GM21360 (cell line): ENCODE measurements around the gene MSRB3.

Experiments used
- ATAC-seq: cut with Tn5 transposase; IDR thresholded peaks from one replicate; pipeline ENCODE4 v1.9.1; 2021; ENCODE audit warnings: mild to moderate bottlenecking, moderate library complexity; ENCODE audit not compliant: unreplicated experiment

The MSRB3 gene

GRCh38 chr12:65492998-65493912 is 214.8 kb downstream of the MSRB3 start:
- ATAC-seq: no peak

GRCh38 chr12:65493913-65494245 is 215.4 kb downstream of the MSRB3 start:
- no peak for ATAC-seq

GRCh38 chr12:65494537-65494936 is 216.1 kb downstream of the MSRB3 start:
- ATAC-seq: no peak

GRCh38 chr12:65495233-65495632 is 216.8 kb downstream of the MSRB3 start:
- no peak for ATAC-seq

GRCh38 chr12:65496617-65497016 is 218.1 kb downstream of the MSRB3 start:
- ATAC-seq: no peak

- no peak for ATAC-seq
Observed at GRCh38 chr12:65497660-65498059, 219.2 kb downstream of the MSRB3 start.

GRCh38 chr12:65499167-65499566 is 220.7 kb downstream of the MSRB3 start:
- ATAC-seq: no peak

GRCh38 chr12:65500091-65500900 is 221.8 kb downstream of the MSRB3 start:
- no peak for ATAC-seq

GRCh38 chr12:65501093-65501621 is 222.7 kb downstream of the MSRB3 start:
- ATAC-seq: no peak

GRCh38 chr12:65501935-65502334 is 223.5 kb downstream of the MSRB3 start:
- no peak for ATAC-seq

GRCh38 chr12:65504417-65504816 is 225.9 kb downstream of the MSRB3 start:
- ATAC-seq: no peak

- no peak for ATAC-seq
Observed at GRCh38 chr12:65505386-65506121, 227.1 kb downstream of the MSRB3 start.

GRCh38 chr12:65508276-65509035 is 230.0 kb downstream of the MSRB3 start:
- no peak for ATAC-seq

- ATAC-seq: no peak
Observed at GRCh38 chr12:65510007-65510406, 231.5 kb downstream of the MSRB3 start.

- no peak for ATAC-seq
Observed at GRCh38 chr12:65510584-65511050, 232.1 kb downstream of the MSRB3 start.

- no peak for ATAC-seq
Observed at GRCh38 chr12:65511134-65511834, 232.8 kb downstream of the MSRB3 start.

GRCh38 chr12:65511912-65512311 is 233.4 kb downstream of the MSRB3 start:
- no peak for ATAC-seq
